OCI-LY7 (cell line): ENCODE data around the gene TMC4. TPM values are rescaled to one million over a fixed set of nuclear protein-coding genes. Genes with fewer than 3 reads are reported as not detected.

Experiments used
- BruUV-seq: library from RNA; stranded (reverse); fragments of 400-500 nt; replicated peaks from 2 replicates; lab custom pipeline; 2021; lab: Mats Ljungman, UMichigan
- CTCF ChIA-PET: fragments of 300-600 bp; sonication (Branson Sonifier 250); formaldehyde crosslinking; loops from one replicate; lab custom pipeline; 2022; ENCODE audit warnings: antibody characterized with exemption; ENCODE audit not compliant: unreplicated experiment; lab: Charles Lee
- POLR2A ChIA-PET: fragments of 300-600 bp; sonication (Branson Sonifier 250); formaldehyde crosslinking; loops from one replicate; lab custom pipeline; 2022; ENCODE audit warnings: antibody characterized with exemption; lab: Charles Lee
- DNase-seq: peaks from one replicate; pipeline ENCODE4 v3.0.0-alpha.2; 2015; ENCODE audit warnings: low spot score
- H2AFZ ChIP-seq: fragments of 200-600 bp; sonication (generic), shearing (Covaris generic); 2 replicates; pipeline ENCODE4 v1.6.1; 2014; ENCODE audit warnings: mild to moderate bottlenecking, antibody characterized with exemption, low read length, moderate library complexity
- H3K27ac ChIP-seq: fragments of 200-600 bp; sonication (generic); 2 replicates; pipeline ENCODE4 v1.5.1; 2014; ENCODE audit warnings: mixed run types, low read depth, mild to moderate bottlenecking, moderate library complexity, low read length, inconsistent platforms; ENCODE audit not compliant: poor library complexity, severe bottlenecking
- H3K36me3 ChIP-seq: fragments of 200-600 bp; sonication (generic); 2 replicates; pipeline ENCODE4 v1.6.1; 2014; ENCODE audit warnings: mild to moderate bottlenecking, antibody characterized with exemption, low read length, moderate library complexity, mixed read lengths; ENCODE audit not compliant: insufficient read depth
- H3K4me1 ChIP-seq: fragments of 200-600 bp; sonication (generic); 2 replicates; pipeline ENCODE4 v1.5.1; 2014; ENCODE audit warnings: mild to moderate bottlenecking, low read length; ENCODE audit not compliant: insufficient read depth, poor library complexity, severe bottlenecking
- H3K4me2 ChIP-seq: fragments of 200-600 bp; sonication (generic); 2 replicates; pipeline ENCODE4 v1.6.1; 2014; ENCODE audit warnings: mild to moderate bottlenecking, low read length
- H3K4me3 ChIP-seq: fragments of 200-600 bp; sonication (generic); 2 replicates; pipeline ENCODE4 v1.5.1; 2014; ENCODE audit warnings: mild to moderate bottlenecking, low read depth, low read length; ENCODE audit not compliant: poor library complexity, severe bottlenecking
- H3K79me2 ChIP-seq: fragments of 200-600 bp; sonication (generic); 2 replicates; pipeline ENCODE4 v1.6.1; 2016; ENCODE audit warnings: low read depth, mild to moderate bottlenecking, low read length, moderate library complexity, mixed read lengths; ENCODE audit not compliant: insufficient read depth
- H3K9me2 ChIP-seq: fragments of 200-600 bp; sonication (generic); 2 replicates; pipeline ENCODE4 v1.6.1; 2016; ENCODE audit warnings: mild to moderate bottlenecking, low read length, mixed read lengths; ENCODE audit not compliant: insufficient read depth
- H3K9me3 ChIP-seq: fragments of 200-600 bp; sonication (generic); 2 replicates; pipeline ENCODE4 v1.6.1; 2014; ENCODE audit warnings: mild to moderate bottlenecking, mixed run types, low read length, mixed read lengths
- H4K20me1 ChIP-seq: fragments of 200-600 bp; sonication (generic); 2 replicates; pipeline ENCODE4 v1.6.1; 2014; ENCODE audit warnings: mild to moderate bottlenecking, antibody characterized with exemption, low read length, moderate library complexity, mixed read lengths; ENCODE audit not compliant: insufficient read depth
- EZH2phosphoT487 ChIP-seq: fragments of 200-600 bp; sonication (generic); IDR thresholded peaks from 2 replicates; pipeline ENCODE4 v1.6.1; 2018; ENCODE audit warnings: low read depth, borderline replicate concordance, mild to moderate bottlenecking, mixed run types, antibody characterized with exemption, low read length, moderate library complexity, mixed read lengths
- intact Hi-C: fragments of 100-400 bp; cut with micrococcal nuclease; formaldehyde crosslinking; loops from one replicate; pipeline ENCODE4 v1.10.0; 2022; ENCODE audit not compliant: unreplicated experiment
- total RNA-seq, 2 experiments: library from RNA; depleted of rRNA in 1 of 2; stranded (reverse); fragments of >200 nt in 1 of 2; shearing (Covaris generic) in 1 of 2; gene quantifications; 2 replicates each; pipeline ENCODE4 v1.2.3, GENCODE V29; 2014 to 2022
- TF ChIP-seq, protein P1 (sequence below): fragments of 200-600 bp; sonication (generic); conservative IDR thresholded peaks from 2 replicates; pipeline ENCODE4 v1.5.1; 2014; ENCODE audit warnings: mild to moderate bottlenecking, antibody characterized with exemption, low read length, moderate library complexity, mixed read lengths

Gene TMC4
- total RNA-seq, 2 experiments from 2014 or later: not detected

DNA sequence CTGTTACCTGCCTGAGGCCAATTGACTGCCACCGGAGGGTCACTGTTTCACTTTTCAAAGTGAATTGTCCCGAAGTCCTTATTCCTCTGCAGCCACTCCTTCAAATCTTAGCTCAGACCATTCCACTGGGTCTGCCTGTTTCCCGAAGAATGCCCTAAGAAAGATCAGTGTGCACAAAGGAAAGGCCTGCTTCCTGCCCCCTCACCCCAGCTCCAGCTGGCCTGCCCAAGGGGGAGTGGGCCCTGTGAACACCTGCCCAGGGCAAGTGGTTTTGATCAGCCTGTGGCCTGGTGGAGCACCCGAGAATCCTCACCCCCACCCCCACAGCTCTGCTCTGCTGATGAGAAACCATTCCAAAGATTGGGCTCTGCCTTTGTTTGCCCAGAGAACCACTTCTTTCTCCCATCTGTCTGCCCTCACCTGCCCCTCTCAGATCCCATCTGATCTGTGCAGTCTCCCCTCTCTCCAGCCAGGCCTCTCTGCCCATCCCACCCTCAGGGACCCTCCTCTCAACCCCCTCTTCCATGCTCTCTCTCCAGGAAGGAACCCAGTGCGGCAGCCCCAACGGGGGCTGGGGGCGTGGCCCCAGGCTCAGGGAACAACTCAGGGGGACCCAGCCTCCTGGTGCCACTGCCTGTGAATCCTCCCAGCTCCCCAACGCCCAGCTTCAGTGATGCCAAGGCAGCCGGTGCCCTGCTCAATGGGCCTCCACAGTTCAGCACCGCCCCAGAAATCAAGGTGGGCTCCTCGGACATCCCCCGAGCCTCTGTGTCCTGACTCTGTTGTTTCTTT lies 23.7 kb downstream of the TMC4 start:
- H3K79me2 ChIP-seq: no peaks in the 10 kb centered on the region
- no peak for DNase-seq
- H3K4me1 ChIP-seq: peaks cover under 1% of the 10 kb centered on the region
- H2AFZ ChIP-seq: no peak overlapping the region
- BruUV-seq: no TSS peak
- no peak overlapping the region for H3K27ac ChIP-seq
- H3K4me2 ChIP-seq: no peak overlapping the region
- H3K9me2 ChIP-seq: no peaks in the 10 kb centered on the region
- POLR2A ChIA-PET: no interaction called here
- no peaks in the 10 kb centered on the region for H3K9me3 ChIP-seq
- intact Hi-C loops: no loop called here
- peaks cover 96% of the 10 kb centered on the region for H3K36me3 ChIP-seq
- CTCF ChIA-PET: no interaction called here
- TF ChIP-seq, protein P1, sequence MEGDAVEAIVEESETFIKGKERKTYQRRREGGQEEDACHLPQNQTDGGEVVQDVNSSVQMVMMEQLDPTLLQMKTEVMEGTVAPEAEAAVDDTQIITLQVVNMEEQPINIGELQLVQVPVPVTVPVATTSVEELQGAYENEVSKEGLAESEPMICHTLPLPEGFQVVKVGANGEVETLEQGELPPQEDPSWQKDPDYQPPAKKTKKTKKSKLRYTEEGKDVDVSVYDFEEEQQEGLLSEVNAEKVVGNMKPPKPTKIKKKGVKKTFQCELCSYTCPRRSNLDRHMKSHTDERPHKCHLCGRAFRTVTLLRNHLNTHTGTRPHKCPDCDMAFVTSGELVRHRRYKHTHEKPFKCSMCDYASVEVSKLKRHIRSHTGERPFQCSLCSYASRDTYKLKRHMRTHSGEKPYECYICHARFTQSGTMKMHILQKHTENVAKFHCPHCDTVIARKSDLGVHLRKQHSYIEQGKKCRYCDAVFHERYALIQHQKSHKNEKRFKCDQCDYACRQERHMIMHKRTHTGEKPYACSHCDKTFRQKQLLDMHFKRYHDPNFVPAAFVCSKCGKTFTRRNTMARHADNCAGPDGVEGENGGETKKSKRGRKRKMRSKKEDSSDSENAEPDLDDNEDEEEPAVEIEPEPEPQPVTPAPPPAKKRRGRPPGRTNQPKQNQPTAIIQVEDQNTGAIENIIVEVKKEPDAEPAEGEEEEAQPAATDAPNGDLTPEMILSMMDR: no peak
- TF ChIP-seq EZH2phosphoT487: no peak
- no peaks in the 10 kb centered on the region for H4K20me1 ChIP-seq
- no peak overlapping the region for H3K4me3 ChIP-seq

DNA sequence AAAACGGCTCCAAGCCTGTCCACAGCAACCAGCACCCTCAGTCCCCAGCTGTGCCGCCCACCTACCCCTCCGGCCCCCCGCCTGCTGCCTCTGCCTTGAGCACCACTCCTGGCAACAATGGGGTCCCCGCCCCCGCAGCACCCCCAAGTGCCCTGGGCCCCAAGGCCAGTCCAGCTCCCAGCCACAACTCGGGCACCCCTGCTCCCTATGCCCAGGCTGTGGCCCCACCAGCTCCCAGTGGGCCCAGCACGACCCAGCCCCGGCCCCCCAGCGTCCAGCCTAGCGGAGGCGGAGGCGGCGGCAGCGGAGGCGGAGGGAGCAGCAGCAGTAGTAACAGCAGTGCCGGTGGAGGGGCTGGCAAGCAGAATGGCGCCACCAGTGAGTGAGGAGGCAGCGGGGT lies 24.8 kb downstream of the TMC4 start:
- no peaks in the 10 kb centered on the region for H4K20me1 ChIP-seq

More for the DNA sequence above, 24.8 kb downstream of the TMC4 start:
- H3K9me3 ChIP-seq: no peaks in the 10 kb centered on the region
- peaks cover 96% of the 10 kb centered on the region for H3K36me3 ChIP-seq
- H2AFZ ChIP-seq: no peak overlapping the region
- H3K4me3 ChIP-seq: no peak overlapping the region
- no peaks in the 10 kb centered on the region for H3K79me2 ChIP-seq
- no TSS peak for BruUV-seq
- intact Hi-C loops: no loop called here
- no peak for DNase-seq
- H3K9me2 ChIP-seq: no peaks in the 10 kb centered on the region
- H3K27ac ChIP-seq: no peak overlapping the region
- CTCF ChIA-PET: no interaction called here
- H3K4me2 ChIP-seq: no peak overlapping the region
- no peaks in the 10 kb centered on the region for H3K4me1 ChIP-seq
- TF ChIP-seq EZH2phosphoT487: no peak
- TF ChIP-seq, protein P1: no peak
- POLR2A ChIA-PET: no interaction called here
